ENCODE measurements around the gene KCNJ6. TPM values are rescaled to one million over a fixed set of nuclear protein-coding genes. Genes with fewer than 3 reads are reported as not detected.

KCNJ6 gene
- total and polyA plus RNA-seq, 8 donors, result 0.03 to 0.28 (median 0.17) TPM

- ATAC-seq, result no peak
- Histone ChIP-seq H3K9me3 (no peaks in the 10 kb centered on the region), H3K4me1 (no peaks in the 10 kb centered on the region), H3K36me3 (no peaks in the 10 kb centered on the region), H3K27me3 (no peaks in the 10 kb centered on the region), H3K4me3 (no peak overlapping the region), H3K27ac (no peak overlapping the region)
- no peak for DNase-seq
- TF ChIP-seq, protein P1, sequence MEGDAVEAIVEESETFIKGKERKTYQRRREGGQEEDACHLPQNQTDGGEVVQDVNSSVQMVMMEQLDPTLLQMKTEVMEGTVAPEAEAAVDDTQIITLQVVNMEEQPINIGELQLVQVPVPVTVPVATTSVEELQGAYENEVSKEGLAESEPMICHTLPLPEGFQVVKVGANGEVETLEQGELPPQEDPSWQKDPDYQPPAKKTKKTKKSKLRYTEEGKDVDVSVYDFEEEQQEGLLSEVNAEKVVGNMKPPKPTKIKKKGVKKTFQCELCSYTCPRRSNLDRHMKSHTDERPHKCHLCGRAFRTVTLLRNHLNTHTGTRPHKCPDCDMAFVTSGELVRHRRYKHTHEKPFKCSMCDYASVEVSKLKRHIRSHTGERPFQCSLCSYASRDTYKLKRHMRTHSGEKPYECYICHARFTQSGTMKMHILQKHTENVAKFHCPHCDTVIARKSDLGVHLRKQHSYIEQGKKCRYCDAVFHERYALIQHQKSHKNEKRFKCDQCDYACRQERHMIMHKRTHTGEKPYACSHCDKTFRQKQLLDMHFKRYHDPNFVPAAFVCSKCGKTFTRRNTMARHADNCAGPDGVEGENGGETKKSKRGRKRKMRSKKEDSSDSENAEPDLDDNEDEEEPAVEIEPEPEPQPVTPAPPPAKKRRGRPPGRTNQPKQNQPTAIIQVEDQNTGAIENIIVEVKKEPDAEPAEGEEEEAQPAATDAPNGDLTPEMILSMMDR (IDR thresholded peaks at IDR 0.05), result no peak
- intact Hi-C loops (cut with DNase I), result no loop called here
These were observed 232.7 kb downstream of the KCNJ6 start for GRCh38 chr21:37683396-37684114.

- Histone ChIP-seq H3K36me3 (no peaks in the 10 kb centered on the region), H3K27ac (no peak overlapping the region), H3K27me3 (no peaks in the 10 kb centered on the region), H3K4me1 (no peaks in the 10 kb centered on the region), H3K4me3 (no peak overlapping the region), H3K9me3 (no peaks in the 10 kb centered on the region)
- intact Hi-C loops (cut with DNase I), result no loop called here
- TF ChIP-seq, protein P1 (IDR thresholded peaks at IDR 0.05), result no peak
- no peak for DNase-seq
- no peak for ATAC-seq
These were observed 233.3 kb downstream of the KCNJ6 start for GRCh38 chr21:37682966-37683365.

DNA sequence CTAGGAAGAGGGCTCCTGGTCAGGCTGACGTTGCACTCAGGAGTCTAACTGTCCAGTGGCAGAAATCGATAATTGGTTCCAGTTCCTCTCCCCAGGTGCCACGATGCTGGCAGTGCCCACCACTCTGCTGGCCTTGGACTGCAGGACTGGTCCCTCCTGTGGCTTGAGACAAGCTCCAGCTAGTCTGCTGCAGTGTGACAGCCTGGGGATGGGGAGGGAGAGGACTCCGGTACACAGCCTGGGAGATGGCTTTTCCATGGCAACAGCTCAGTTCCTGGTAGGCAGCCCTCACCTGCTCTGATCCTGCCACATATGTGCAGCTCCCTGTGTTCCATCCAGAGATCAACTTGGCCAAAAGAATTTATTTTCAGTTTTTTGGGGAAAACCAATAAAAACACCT is 239.3 kb downstream of the KCNJ6 start:
- Histone ChIP-seq H3K27me3 (peaks cover 0 to 12% of the 10 kb centered on the region in 2 donors), H3K9me3 (no peaks in the 10 kb centered on the region), H3K36me3 (no peaks in the 10 kb centered on the region), H3K4me1 (peaks cover 0 to 9% of the 10 kb centered on the region in 2 donors), H3K27ac (no peak overlapping the region), H3K4me3 (no peak overlapping the region)
- no peak for ATAC-seq
- TF ChIP-seq, protein P1 (IDR thresholded peaks at IDR 0.05), result no peak
- intact Hi-C loops (cut with DNase I), result no loop called here
- DNase-seq, result no peak

- peak; percentile 82 for ATAC-seq
- TF ChIP-seq, protein P1 (IDR thresholded peaks at IDR 0.05), result peak; percentile 88 to 94
- no peak overlapping the region for H3K4me3 ChIP-seq
These were observed 241.0 kb downstream of the KCNJ6 start for GRCh38 chr21:37675202-37675801.

GRCh38 chr21:37673801-37674575 is 242.3 kb downstream of the KCNJ6 start:
- ATAC-seq (no peak), DNase-seq (no peak)
- Histone ChIP-seq H3K9me3 (no peaks in the 10 kb centered on the region), H3K27ac (no peak overlapping the region), H3K36me3 (no peaks in the 10 kb centered on the region), H3K4me1 (peaks cover 3 to 19% of the 10 kb centered on the region in 2 donors), H3K4me3 (no peak overlapping the region), H3K27me3 (peaks cover 0 to 12% of the 10 kb centered on the region in 2 donors)
- intact Hi-C loops (cut with DNase I), result no loop called here
- TF ChIP-seq, protein P1 (IDR thresholded peaks at IDR 0.05), result no peak

More at GRCh38 chr21:37675202-37675801, 241.0 kb downstream of the KCNJ6 start:
- peak in 3 of 4 donors; percentile 38 to 90 (median 65) for DNase-seq
- Histone ChIP-seq H3K9me3 (no peaks in the 10 kb centered on the region), H3K4me1 (peaks cover 3 to 19% of the 10 kb centered on the region in 2 donors), H3K27ac (no peak overlapping the region), H3K36me3 (no peaks in the 10 kb centered on the region), H3K27me3 (peaks cover 0 to 12% of the 10 kb centered on the region in 2 donors)
- intact Hi-C loops (cut with DNase I), result no loop called here
